HuH-7 (cell line): ENCODE measurements around the gene CHSY1.
A peak's percentile ranks its signal among the peaks of the same experiment; 100 is the strongest.

Source experiments
- DNase-seq: peaks from one replicate; pipeline ENCODE4 v3.0.0; 2011; ENCODE audit warnings: low spot score

Gene CHSY1

GRCh38 chr15:101269479-101270223 lies 17.8 kb upstream of the CHSY1 start:
- peak; percentile 52 for DNase-seq

GRCh38 chr15:101267320-101268104 lies 15.7 kb upstream of the CHSY1 start:
- no peak for DNase-seq

- no peak for DNase-seq
These were observed 14.9 kb upstream of the CHSY1 start for GRCh38 chr15:101266787-101267186.

GRCh38 chr15:101266034-101266433 lies 14.2 kb upstream of the CHSY1 start:
- no peak for DNase-seq

- no peak for DNase-seq
These were observed 13.2 kb upstream of the CHSY1 start for GRCh38 chr15:101264911-101265641.

- DNase-seq: no peak
These were observed 12.2 kb upstream of the CHSY1 start for GRCh38 chr15:101264011-101264410.

GRCh38 chr15:101262551-101262950 lies 10.7 kb upstream of the CHSY1 start:
- DNase-seq: no peak

- DNase-seq: peak; percentile 61
These were observed 6.6 kb upstream of the CHSY1 start for GRCh38 chr15:101258238-101259144.

- DNase-seq: no peak
These were observed 4.9 kb upstream of the CHSY1 start for GRCh38 chr15:101256757-101257156.

- DNase-seq: no peak
These were observed 3.9 kb upstream of the CHSY1 start for GRCh38 chr15:101255615-101256241.

GRCh38 chr15:101255051-101255395 lies 3.2 kb upstream of the CHSY1 start:
- no peak for DNase-seq

- DNase-seq: no peak
These were observed 2.6 kb upstream of the CHSY1 start for GRCh38 chr15:101254157-101255050.

- no peak for DNase-seq
These were observed 988 bp upstream of the CHSY1 start for GRCh38 chr15:101252836-101253235.

- DNase-seq: peak; percentile 30
These were observed 697 bp downstream of the CHSY1 start for GRCh38 chr15:101250873-101251829.

GRCh38 chr15:101250341-101250831 lies 1.5 kb downstream of the CHSY1 start:
- no peak for DNase-seq

- DNase-seq: no peak
These were observed 3.6 kb downstream of the CHSY1 start for GRCh38 chr15:101248274-101248673.

- no peak for DNase-seq
These were observed 4.8 kb downstream of the CHSY1 start for GRCh38 chr15:101246824-101247745.

GRCh38 chr15:101246391-101246790 lies 5.5 kb downstream of the CHSY1 start:
- DNase-seq: no peak
